ENCODE results near the gene GSK3A. TPM values are rescaled to one million over a fixed set of nuclear protein-coding genes. Genes with fewer than 3 reads are reported as not detected.

Gene GSK3A
- total RNA-seq, 1 donor from 2014 or later: 49.1 TPM

- H3K9me3 Mint-ChIP-seq: no peaks in the 10 kb centered on the region
These were observed 2.7 kb downstream of the GSK3A start for GRCh38 chr19:42239544-42240220.

GRCh38 chr19:42235181-42235580 lies 7.2 kb downstream of the GSK3A start:
- Mint-ChIP-seq H3K36me3 (peaks cover 22% of the 10 kb centered on the region), H3K4me1 (ENCODE audit: unreplicated experiment) (peaks cover 5% of the 10 kb centered on the region), H3K27ac (no peak overlapping the region), H3K27me3 (no peaks in the 10 kb centered on the region), H3K9me3 (no peaks in the 10 kb centered on the region), H3K4me3 (no peak overlapping the region)
- DNase-seq (ENCODE audit: extremely low spot score, unreplicated experiment): no peak
- no peak for TF ChIP-seq CTCF (conservative IDR thresholded peaks at IDR 0.05)

More at GRCh38 chr19:42239544-42240220, 2.7 kb downstream of the GSK3A start:
- Mint-ChIP-seq H3K4me3 (peak overlapping the region; percentile 50), H3K27me3 (no peaks in the 10 kb centered on the region), H3K36me3 (peaks cover 18% of the 10 kb centered on the region), H3K27ac (no peak overlapping the region), H3K4me1 (ENCODE audit: unreplicated experiment) (peaks cover 26% of the 10 kb centered on the region)
- DNase-seq (ENCODE audit: extremely low spot score, unreplicated experiment): no peak
- no peak for TF ChIP-seq CTCF (conservative IDR thresholded peaks at IDR 0.05)

- TF ChIP-seq CTCF (conservative IDR thresholded peaks at IDR 0.05): no peak
- DNase-seq (ENCODE audit: extremely low spot score, unreplicated experiment): no peak
- no peaks in the 10 kb centered on the region for H3K9me3 Mint-ChIP-seq
- no peaks in the 10 kb centered on the region for H3K27me3 Mint-ChIP-seq
- peaks cover 25% of the 10 kb centered on the region for H3K36me3 Mint-ChIP-seq
- no peak overlapping the region for H3K4me3 Mint-ChIP-seq
- no peak overlapping the region for H3K27ac Mint-ChIP-seq
- peaks cover 7% of the 10 kb centered on the region for H3K4me1 Mint-ChIP-seq (ENCODE audit: unreplicated experiment)
These were observed 8.0 kb downstream of the GSK3A start for GRCh38 chr19:42234364-42234763.

GRCh38 chr19:42233678-42234292 lies 8.6 kb downstream of the GSK3A start:
- no peak for DNase-seq (ENCODE audit: extremely low spot score, unreplicated experiment)
- H3K4me1 Mint-ChIP-seq (ENCODE audit: unreplicated experiment): peaks cover 7% of the 10 kb centered on the region
- peaks cover 21% of the 10 kb centered on the region for H3K36me3 Mint-ChIP-seq
- no peak overlapping the region for H3K4me3 Mint-ChIP-seq
- peak overlapping the region; percentile 31 for H3K27ac Mint-ChIP-seq
- no peak for TF ChIP-seq CTCF (conservative IDR thresholded peaks at IDR 0.05)
- H3K27me3 Mint-ChIP-seq: no peaks in the 10 kb centered on the region
- no peaks in the 10 kb centered on the region for H3K9me3 Mint-ChIP-seq

GRCh38 chr19:42233106-42233505 lies 9.3 kb downstream of the GSK3A start:
- Mint-ChIP-seq H3K4me3 (no peak overlapping the region), H3K9me3 (no peaks in the 10 kb centered on the region), H3K4me1 (ENCODE audit: unreplicated experiment) (peaks cover 7% of the 10 kb centered on the region), H3K27me3 (no peaks in the 10 kb centered on the region), H3K36me3 (peaks cover 21% of the 10 kb centered on the region), H3K27ac (peak overlapping the region; percentile 31)
- TF ChIP-seq CTCF (conservative IDR thresholded peaks at IDR 0.05): no peak
- no peak for DNase-seq (ENCODE audit: extremely low spot score, unreplicated experiment)

Measured in type B pancreatic cell (in vitro differentiated cells).